ENCODE measurements around the gene BAG3.
"Not testable (repeated sequence)": the region's sequence is repeated elsewhere in the genome, so short reads cannot be mapped to it uniquely, and the experiment has no call there.

The BAG3 gene

GRCh38 chr10:119693262-119693957, 42.2 kb downstream of the BAG3 start:
- no peak for DNase-seq (ENCODE audit: low read depth, low spot score)

- DNase-seq (ENCODE audit: low read depth, low spot score): no peak
Measured at GRCh38 chr10:119694608-119695007, 43.4 kb downstream of the BAG3 start.

- no peak for DNase-seq (ENCODE audit: low read depth, low spot score)
Measured at GRCh38 chr10:119700321-119700954, 49.3 kb downstream of the BAG3 start.

GRCh38 chr10:119701861-119702260, 50.7 kb downstream of the BAG3 start:
- peak; percentile 58 for DNase-seq (ENCODE audit: low read depth, low spot score)

- no peak for DNase-seq (ENCODE audit: low read depth, low spot score)
Measured at GRCh38 chr10:119702583-119702982, 51.4 kb downstream of the BAG3 start.

- DNase-seq (ENCODE audit: low read depth, low spot score): no peak
Measured at GRCh38 chr10:119703903-119704508, 52.8 kb downstream of the BAG3 start.

- no peak for DNase-seq (ENCODE audit: low read depth, low spot score)
Measured at GRCh38 chr10:119705434-119705831, 54.3 kb downstream of the BAG3 start.

- no peak for DNase-seq (ENCODE audit: low read depth, low spot score)
Measured at GRCh38 chr10:119706521-119707278, 55.5 kb downstream of the BAG3 start.

GRCh38 chr10:119707331-119707730, 56.2 kb downstream of the BAG3 start:
- not testable (repeated sequence) for DNase-seq (ENCODE audit: low read depth, low spot score)

- DNase-seq (ENCODE audit: low read depth, low spot score): not testable (repeated sequence)
Measured at GRCh38 chr10:119710935-119711334, 59.8 kb downstream of the BAG3 start.

- no peak for DNase-seq (ENCODE audit: low read depth, low spot score)
Measured at GRCh38 chr10:119713744-119714483, 62.7 kb downstream of the BAG3 start.

- DNase-seq (ENCODE audit: low read depth, low spot score): no peak
Measured at GRCh38 chr10:119714484-119714816, 63.3 kb downstream of the BAG3 start.

- DNase-seq (ENCODE audit: low read depth, low spot score): no peak
Measured at GRCh38 chr10:119715628-119716505, 64.7 kb downstream of the BAG3 start.

GRCh38 chr10:119723161-119723560, 72.0 kb downstream of the BAG3 start:
- DNase-seq (ENCODE audit: low read depth, low spot score): no peak

GRCh38 chr10:119723624-119724023, 72.4 kb downstream of the BAG3 start:
- no peak for DNase-seq (ENCODE audit: low read depth, low spot score)

GRCh38 chr10:119724593-119725516, 73.7 kb downstream of the BAG3 start:
- DNase-seq (ENCODE audit: low read depth, low spot score): peak; percentile 46

- DNase-seq (ENCODE audit: low read depth, low spot score): no peak
Measured at GRCh38 chr10:119725517-119725827, 74.3 kb downstream of the BAG3 start.

- DNase-seq (ENCODE audit: low read depth, low spot score): peak; percentile 99
Measured at GRCh38 chr10:119725828-119726675, 74.9 kb downstream of the BAG3 start, which contains the start of gene INPP5F. Gene INPP5F (plus strand): TSS chr10:119726050. CDS start chr10:119726263, 213 bp downstream.
